Ammon's horn (tissue), 1 donor: ENCODE measurements around the gene UBQLN4.
"Not testable (repeated sequence)": the region's sequence is repeated elsewhere in the genome, so short reads cannot be mapped to it uniquely, and the experiment has no call there.

Experiments
- DNase-seq: peaks from one replicate; pipeline ENCODE4 v3.0.0-alpha.2; 2016; ENCODE audit warnings: low spot score

The UBQLN4 gene

DNA sequence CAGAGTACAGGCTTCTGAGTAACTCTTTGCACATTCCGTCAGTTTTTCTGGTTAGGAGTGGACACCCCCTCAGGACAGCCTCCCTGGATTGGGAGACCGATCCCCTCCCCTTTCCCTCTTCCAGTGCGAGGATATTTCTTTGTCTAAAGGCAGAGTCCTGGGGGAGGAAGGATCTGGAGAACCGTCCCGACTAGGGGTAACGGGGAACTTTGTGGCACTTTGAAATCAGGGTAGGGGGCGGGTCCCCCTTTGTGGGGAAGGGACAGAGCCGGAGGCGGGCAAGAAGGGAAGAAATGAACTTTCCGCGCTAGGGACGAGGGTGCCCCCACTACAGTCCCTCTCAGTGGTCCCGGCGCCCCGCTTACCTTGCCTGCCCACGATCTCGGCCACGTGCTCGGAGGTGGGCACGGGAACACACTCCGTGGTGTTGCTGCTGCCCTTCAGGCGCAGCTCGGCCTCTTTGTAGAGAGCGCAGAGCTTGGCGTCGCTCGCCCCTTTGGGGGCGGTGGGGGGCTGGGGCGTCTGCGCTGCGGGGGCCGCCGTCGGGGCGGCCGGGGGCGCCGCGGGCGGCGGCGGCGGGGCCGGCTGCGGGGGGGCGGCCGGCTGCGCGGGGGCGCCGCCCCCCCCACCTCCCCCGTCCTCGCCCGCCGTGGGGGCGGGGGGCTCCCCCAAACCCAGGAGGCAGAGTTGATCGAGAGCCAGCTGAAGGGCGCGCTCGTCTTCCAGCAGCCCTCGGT lies 27.8 kb upstream of the UBQLN4 start:
- DNase-seq: no peak

DNA sequence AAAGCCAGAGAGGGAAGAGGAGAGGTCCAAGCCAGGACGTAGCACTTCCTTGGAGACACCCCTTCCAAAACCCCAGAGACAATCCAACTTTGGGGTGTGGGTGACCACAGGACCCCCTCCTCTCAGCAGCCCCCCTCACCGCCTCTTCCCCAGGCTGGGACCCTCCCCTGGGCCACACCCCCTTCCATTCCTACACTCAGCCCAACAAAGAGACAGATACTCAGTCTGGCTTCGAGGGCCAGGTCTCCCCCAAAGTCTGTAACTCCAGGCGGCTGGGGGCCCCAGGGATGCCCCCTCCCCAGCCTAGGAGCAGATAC lies 27.2 kb upstream of the UBQLN4 start:
- no peak for DNase-seq

DNA sequence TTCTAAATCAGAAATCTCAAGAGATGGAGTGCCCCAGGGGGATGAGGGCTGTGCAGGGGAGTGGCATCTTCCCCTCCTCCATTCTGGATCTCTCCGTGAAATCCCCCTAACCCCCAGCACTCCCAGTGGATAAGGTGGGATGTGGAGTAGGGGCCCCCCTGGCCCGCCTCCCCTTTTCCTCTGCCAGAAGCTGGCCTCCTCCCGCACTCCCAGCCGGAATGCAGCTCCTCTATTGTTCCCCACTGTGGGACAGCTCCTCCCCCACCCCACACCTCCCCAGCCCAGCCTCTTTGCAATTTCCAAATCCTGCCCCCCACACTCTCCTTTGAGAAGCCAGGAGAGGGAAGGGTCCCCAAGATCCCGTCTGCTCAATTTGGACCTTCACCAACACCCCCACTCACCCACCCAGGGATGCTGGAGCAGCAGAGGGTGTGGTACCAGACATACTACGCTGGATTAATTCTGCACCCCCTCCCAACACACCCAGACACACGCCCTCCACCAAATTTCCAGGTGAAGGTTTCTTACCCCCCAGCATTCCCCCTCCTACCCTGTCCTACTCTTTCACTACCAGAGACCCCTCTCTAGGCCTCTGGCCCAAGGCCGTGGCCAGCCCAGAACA lies 26.8 kb upstream of the UBQLN4 start:
- DNase-seq: no peak

DNA sequence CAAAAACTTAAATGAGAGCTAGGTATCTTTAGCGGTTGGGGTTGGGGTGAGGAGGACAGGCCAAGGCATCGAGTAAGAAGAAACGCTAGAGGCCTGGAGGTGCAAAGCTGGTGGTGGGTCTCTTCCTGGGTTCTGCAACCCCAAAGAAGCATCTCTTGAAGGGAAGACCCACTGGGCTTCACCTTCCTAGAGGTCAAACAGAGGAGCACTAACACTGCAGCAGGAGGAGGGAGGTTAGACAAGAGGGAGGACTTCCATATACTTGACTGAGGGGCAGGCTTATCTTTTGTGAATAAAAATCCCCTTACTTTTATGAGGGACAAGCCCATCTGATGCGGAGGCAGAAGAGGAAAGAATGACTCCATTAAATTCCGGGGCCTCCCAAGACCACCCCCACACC lies 26.2 kb upstream of the UBQLN4 start:
- DNase-seq: no peak

DNA sequence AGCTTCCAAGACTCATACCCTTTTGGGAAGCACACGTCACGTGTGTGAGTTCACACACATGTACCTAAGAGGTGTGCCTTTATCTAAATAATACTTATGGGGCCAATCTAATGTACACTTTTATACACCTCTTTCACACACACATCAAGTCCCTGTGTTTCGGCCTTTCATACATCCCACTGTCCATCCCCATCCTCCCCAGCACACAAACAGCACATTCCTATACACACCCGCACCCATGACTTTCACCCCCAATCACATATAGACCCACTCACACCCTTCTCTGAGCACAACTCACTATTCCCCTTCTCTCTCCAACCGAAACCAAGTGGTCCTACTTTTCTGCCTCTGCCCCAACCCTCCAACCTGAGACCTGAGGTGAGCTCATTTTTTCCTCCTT lies 25.1 kb upstream of the UBQLN4 start:
- DNase-seq: no peak

DNA sequence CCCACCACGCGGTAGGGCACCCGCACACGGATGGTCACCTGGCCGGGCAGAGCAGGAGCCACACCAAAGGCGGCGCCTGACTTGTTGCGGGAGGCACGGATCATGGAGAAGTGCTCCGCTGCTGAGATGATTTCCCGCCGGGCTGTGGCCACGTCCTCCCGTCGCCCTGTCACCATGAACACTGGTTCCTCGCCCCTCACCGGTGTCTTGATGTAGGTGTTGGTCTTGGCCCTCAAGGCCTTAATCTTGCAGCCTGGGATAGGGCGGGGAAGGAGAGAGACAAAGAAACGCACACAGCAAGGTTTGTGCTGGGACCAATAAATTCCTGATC lies 23.8 kb upstream of the UBQLN4 start:
- no peak for DNase-seq

DNA sequence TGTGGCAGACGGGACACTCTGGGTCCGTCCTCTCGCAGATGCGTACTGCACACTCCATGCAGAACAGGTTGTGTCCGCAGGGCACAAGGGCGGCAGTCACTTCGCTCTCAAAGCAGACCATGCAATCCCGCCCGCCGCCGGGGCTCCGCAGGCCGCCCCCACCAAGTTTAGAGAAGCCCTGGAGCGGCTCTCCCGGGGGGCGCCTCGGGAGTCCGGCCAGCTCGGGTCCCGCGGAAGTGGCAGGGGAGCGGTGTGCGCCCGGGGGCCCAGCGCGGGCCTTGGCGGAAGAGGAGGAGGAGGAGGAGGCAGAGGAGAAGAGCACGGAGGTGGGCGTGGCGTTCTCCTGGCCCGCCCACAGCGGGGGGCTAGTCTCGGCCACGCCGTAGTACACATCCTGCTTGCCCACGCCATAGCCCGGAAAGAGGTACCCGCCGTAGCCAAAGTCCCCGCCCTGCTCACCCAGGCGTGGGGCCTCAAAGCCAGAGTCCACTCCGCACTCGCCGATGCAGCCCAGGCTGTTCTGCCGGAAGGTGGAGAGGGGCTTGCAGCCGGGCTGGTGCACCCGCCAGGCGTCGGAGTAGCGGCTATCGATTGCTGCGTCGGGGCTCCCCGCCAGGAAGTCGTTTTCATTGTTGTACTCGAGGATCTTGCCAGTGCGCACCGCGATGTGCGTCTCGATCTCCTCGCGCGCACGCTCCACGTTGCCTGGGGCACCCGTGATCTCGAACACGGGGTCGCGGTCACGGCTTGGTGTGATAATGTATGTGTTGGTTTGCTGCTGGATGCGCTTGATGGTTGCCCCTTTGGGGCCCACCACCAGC lies 23.2 kb upstream of the UBQLN4 start:
- no peak for DNase-seq

DNA sequence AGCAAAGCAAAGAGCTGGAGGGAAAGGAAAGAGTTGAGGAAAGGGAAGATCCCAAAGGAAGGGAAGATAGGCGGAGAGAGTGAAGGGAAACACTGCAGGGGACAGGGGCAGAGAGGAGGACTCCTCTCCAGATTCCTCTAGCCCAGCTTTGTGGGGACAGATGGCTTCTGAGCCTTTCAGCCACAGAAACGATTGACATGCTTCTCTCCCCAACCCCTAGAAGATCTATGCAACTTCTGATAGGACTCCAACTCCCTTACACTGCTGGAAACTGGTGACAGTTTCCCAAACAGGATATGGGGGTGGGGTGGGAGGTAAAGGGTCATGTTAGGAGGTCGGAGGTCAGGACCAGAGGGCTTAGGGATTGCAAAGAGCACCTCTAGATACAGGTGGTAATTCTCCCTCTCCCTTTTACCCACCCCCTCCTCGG lies 22.2 kb upstream of the UBQLN4 start:
- DNase-seq: no peak

DNA sequence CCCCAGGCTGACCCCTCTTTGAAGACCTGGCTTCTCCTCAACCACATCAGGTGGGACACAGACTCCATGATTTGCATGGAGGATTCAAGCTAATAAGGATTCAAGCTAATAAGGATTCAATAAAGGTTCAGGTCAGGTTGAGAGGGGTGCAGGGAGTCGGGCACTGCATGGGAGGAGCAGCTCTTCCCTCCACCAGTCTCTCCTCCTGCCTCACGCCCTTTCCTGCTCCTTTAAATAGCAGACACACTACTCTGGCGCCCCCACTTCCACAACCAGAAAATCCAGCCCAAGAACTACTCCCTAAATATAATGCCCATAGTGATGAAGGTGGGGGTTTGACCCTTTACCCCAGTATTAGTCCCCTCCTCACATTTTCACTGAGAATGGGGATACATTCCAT lies 21.6 kb upstream of the UBQLN4 start:
- no peak for DNase-seq

DNA sequence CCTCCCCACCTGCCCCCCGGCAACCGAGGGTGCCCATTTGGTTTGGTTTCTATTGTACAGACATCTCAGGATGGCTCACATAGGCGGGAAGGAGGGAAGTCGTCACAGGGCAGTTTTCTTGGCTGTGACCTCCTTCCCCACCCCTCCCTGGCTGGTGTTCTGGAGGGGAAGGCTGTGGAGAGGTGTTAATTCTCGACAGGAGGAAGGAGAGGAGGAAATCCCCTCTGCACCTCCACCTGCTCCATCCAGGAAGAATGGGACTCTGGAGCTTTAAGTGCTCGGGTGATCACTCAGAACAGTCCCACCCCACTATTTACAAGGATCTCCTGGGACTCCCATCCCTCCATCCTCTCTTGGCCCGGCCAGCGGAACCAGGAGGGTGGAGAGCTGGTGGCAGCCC lies 21.1 kb upstream of the UBQLN4 start:
- no peak for DNase-seq

DNA sequence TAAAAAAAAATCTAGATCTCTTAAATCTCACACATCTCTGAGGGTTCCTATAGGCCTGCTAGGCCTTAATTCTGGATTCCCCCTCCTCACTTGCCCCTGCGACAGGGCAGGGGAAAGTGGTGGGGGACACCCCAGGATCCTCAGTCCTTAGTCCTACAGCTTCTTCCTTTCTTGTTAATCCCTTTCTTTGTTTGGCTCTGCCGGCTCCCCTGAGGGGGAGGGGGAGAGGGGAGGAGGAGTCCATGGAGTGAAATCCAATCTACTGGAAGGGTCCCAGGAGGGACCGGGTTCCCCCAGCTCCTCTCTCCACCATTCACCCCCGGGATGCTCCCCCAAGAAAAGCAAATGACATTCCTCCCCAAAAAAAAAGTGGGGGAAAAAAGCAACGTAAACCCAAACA lies 20.1 kb upstream of the UBQLN4 start:
- DNase-seq: no peak

DNA sequence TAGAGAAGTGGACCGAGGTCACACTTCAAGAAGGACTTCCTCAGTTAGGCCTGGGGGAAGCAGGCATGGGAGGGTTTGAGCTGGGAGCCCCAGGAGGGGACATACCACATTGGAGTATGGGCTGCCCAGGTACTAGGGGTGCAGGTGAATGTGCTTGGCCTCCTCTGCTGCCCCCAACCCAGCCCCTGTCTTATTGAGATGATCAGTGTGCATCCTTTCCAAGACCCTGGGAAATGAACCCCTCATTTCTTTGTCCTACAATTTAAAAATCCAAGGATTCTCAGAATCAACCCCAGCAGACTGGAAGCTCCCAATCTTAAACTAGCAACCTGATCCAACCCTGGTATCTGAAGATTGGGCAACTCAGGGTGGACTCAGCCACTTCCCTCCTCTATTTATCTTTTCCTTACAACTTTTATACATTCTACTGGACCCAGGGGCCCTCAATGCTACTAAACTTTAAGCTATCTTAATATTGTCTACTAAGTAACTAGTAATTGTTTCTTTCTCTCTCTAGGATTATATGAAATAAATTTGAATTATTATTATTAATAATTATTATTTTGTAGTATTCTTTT lies 19.6 kb upstream of the UBQLN4 start:
- no peak for DNase-seq

DNA sequence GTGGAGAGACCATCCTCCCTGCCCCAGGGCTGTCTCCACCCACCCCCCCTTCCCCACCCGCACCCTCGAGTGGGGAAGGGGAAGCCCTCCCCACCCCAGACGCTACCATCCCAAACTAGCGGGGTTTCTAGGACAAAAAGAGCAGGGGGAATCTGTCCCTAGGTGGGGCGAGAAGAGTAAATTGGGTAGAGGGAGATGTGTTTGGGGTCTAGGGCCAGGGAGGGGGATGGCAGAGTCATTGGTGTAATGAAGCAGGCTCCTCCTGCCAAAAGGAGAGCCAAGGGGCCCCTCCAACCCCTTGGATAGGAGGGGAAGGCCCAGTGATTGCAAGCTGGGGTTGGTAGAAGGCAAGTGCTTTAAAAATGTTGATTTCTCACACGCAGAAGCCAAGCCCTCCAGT lies 18.7 kb upstream of the UBQLN4 start:
- no peak for DNase-seq

DNA sequence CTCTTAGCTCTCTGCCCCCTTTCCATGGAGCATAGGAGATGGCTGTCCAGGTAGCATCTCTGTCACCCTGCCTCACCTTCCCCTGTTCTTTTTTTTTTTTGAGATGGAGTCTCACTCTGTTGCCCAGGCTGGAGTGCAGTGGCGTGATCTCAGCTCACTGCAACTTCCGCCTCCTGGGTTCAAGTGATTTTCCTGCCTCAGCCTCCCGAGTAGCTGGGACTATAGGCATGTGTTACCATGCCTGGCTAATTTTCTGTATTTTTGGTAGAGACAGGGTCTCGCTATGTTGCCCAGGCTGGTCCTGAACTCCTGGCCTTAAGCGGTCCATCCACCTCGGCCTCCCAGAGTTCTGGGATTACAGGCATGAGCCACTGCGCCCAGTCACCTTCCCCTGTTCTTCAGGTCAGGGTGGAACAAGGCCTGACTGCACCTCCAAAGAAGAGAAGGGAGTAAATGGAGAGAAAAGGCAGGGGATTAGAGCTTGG lies 17.8 kb upstream of the UBQLN4 start:
- DNase-seq: not testable (repeated sequence)

DNA sequence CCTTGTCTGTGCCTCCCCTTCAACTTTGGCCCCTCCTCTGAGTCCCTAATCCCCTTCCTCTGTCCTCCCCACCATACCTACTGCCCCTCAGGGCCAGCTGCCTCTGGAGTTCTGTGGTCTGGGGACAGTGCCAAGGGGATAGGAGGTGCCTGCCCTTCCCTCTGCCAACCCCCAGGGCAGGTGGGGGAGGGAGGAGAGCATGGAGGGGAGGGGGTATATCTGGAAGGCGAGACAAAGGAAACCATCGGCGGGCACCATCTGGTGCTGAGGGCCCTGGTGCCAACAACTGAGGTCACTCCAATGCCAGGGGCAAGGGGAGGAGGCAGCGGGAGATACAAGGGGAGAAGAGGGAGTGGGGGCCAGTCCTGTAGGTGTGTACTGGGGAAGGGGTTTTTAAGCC lies 16.9 kb upstream of the UBQLN4 start:
- DNase-seq: no peak

DNA sequence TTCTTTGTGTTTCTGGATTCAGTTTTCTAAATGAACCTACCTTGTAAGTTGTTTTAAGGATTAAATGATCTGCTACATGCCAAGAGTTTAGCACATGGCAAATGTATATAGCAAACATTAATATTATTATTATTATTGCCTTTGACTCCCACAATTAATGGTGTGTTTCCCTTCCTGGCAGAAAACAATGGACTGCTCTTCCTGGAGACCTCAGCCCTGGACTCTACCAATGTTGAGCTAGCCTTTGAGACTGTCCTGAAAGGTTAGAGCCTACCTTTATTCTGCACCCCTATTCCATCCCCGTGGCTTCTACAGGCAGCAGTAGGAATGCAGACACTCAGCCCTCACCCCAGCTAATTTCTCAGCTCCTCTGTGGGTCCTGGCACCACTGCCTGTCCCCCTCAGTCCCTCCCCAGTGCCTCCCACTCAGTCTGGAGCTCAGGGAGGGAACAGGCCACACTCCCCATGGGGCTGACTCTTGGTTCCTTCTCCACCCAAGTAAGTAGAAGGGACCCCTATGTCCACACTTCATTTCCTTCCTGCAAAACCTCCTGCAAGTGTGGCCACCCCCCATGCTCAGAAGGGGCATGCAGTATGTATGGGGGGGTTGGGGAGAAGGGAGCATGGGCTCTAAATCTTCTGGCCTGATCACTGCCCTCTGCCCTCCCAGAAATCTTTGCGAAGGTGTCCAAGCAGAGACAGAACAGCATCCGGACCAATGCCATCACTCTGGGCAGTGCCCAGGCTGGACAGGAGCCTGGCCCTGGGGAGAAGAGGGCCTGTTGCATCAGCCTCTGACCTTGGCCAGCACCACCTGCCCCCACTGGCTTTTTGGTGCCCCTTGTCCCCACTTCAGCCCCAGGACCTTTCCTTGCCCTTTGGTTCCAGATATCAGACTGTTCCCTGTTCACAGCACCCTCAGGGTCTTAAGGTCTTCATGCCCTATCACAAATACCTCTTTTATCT lies 16.2 kb upstream of the UBQLN4 start:
- no peak for DNase-seq

DNA sequence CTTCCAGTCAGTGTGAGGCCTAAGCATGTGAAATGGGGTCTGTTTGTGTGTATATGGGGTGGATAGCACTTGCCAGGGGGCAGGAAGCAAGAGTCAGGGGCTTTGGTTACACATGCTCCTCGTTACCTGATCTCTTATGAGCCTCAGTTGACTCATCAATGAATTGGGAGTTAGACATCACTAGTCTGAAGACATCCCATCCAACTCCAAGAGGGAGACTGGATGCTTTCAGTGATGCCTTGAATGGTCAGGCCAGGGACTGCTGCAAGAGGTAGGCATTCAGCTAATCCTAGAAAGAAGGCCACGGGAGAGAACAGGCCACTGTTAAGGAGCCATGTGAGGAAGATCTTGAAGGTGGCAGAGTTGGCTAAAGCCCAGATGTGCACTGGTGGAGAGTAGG lies 13.7 kb upstream of the UBQLN4 start:
- DNase-seq: no peak

DNA sequence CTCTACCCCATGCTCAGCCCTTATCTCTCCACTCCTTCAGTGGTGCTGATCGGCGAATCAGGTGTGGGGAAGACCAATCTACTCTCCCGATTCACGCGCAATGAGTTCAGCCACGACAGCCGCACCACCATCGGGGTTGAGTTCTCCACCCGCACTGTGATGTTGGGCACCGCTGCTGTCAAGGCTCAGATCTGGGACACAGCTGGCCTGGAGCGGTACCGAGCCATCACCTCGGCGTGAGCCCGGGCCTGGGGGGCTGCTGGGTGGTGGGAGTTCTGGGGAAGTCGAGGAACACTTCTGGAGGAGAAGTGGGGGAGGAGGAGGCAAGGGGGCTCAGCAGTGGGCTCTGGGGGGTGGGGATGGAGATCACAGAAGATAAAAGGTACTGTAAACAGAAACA lies 12.3 kb upstream of the UBQLN4 start:
- no peak for DNase-seq

DNA sequence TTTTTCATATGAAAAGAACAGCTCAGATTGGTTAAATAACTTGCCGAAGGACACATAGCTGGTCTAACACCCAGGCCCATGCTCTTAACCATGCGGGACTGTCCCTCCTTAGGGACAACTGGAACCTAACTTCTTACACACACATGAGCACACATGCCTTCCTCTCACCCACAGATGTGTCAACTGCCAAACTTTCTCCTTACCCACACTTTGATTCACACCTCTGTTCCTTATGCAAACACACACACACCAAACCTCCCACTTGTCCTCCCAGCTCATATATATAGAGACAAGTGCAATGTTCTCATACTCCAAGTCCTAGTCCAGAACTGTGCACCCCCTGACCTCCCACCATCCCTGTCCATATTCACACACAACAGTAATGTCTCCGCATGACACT lies 11.6 kb upstream of the UBQLN4 start:
- DNase-seq: no peak

DNA sequence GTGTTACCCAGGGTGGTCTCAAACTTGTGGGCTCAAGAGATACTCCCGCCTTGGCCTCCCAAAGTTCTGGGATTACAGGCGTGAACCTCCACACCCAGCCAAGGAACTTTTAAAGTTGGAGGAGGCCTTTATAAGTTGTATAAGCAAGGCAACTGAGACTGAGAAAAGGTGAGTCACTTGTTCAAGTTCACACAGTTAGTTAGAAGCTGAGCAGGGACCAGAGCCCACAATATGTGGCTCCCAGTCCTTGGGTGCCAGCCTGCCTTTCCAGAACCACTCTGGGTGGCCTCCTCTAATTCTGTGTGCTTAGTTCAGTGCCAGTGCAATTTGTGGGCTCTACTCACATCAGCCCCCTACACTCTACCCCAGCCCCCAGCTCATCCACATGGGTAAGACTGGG lies 11.0 kb upstream of the UBQLN4 start:
- DNase-seq: no peak

DNA sequence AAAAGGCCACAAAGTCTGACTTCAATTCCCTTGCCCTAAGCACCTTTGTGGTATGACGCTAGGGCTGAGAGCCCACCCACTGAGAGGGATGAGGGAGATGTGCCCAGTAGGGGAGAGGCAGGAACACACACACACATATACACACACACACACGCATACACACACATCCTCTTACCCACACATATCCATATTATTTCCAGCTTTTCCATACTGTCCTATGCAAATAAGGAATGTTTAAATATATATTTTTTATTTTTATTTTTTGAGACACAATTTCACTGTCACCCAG lies 10.3 kb upstream of the UBQLN4 start:
- no peak for DNase-seq

DNA sequence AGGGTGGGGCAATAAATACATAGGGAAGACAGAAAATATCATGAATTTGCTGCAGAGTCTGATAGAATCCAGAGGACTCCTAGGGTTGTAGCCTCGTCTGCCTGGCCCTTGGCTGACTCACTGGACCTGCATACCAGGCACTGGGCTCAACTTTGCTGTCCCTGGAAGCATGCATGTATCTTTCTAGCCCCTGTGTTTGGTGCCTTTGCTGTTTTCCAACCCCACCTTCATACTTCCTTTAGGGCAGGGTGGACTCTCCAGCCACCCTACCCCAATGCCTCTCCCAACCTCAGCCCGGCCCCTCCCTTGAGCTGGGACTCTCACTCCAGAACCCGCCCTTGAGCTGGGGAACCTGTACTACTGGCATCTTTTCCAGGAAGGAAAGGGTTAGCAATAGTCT lies 8.6 kb upstream of the UBQLN4 start:
- no peak for DNase-seq
